Left renal pelvis (tissue), 4 donors: ENCODE results near the gene PRICKLE2. TPM values are rescaled to one million over a fixed set of nuclear protein-coding genes. Genes with fewer than 3 reads are reported as not detected.

Experiments
- DNase-seq, 4 donors: peaks; one replicate each; pipeline ENCODE4 v3.0.0-alpha.2; 2013; ENCODE audit warnings: low read depth in 4 of 4, low spot score in 3 of 4
- polyA plus RNA-seq, 4 donors: library from polyadenylated mRNA; unstranded; fragments of 120-200 nt; gene quantifications; one replicate each; pipeline ENCODE4 v1.2.1, GENCODE V29; 2013; ENCODE audit not compliant: insufficient read length in 4 of 4

PRICKLE2 gene
- polyA plus RNA-seq, 4 donors = 19.3 to 20.8 (median 20.0) TPM

GRCh38 chr3:64055076-64055475 is 170.2 kb downstream of the PRICKLE2 start:
- DNase-seq = no peak

- no peak for DNase-seq
These were observed 170.8 kb downstream of the PRICKLE2 start for GRCh38 chr3:64054488-64054887.

- DNase-seq = no peak
These were observed 171.7 kb downstream of the PRICKLE2 start for GRCh38 chr3:64053581-64053980.

GRCh38 chr3:64053117-64053516 is 172.1 kb downstream of the PRICKLE2 start:
- DNase-seq = no peak

- no peak for DNase-seq
These were observed 175.4 kb downstream of the PRICKLE2 start for GRCh38 chr3:64049832-64050231.

- DNase-seq = no peak
These were observed 176.1 kb downstream of the PRICKLE2 start for GRCh38 chr3:64049136-64049535.

- DNase-seq = no peak
These were observed 176.6 kb downstream of the PRICKLE2 start for GRCh38 chr3:64048631-64049061.

GRCh38 chr3:64047787-64048186 is 177.5 kb downstream of the PRICKLE2 start:
- no peak for DNase-seq

- DNase-seq = no peak
These were observed 178.2 kb downstream of the PRICKLE2 start for GRCh38 chr3:64046996-64047594.

GRCh38 chr3:64046592-64046991 is 178.7 kb downstream of the PRICKLE2 start:
- DNase-seq = no peak

GRCh38 chr3:64042952-64043351 is 182.3 kb downstream of the PRICKLE2 start:
- no peak for DNase-seq

Other genes with a start within 250 kb of the PRICKLE2 start
- 100 to 1,000 TPM in 3 of 4 donors, 10 to 100 TPM in 1; 79.6 to 127 (median 120) TPM for gene PSMD6, start 202.0 kb downstream of the PRICKLE2 start, polyA plus RNA-seq